ENCODE data around the gene SLC27A5. TPM values are rescaled to one million over a fixed set of nuclear protein-coding genes. Genes with fewer than 3 reads are reported as not detected.

The SLC27A5 gene
- total and polyA plus RNA-seq, 2 of the 13 experiments (the other 11 are each of a cell fraction or from before 2014, with no cell fraction given), result 30.3 to 40.2 TPM

GRCh38 chr19:58451358-58452101 is 60.3 kb downstream of the SLC27A5 start, which contains the start of gene ZNF324B (continued):
- TF ChIP-seq ZNF275 (CRISPR knock-in tag; IDR thresholded peaks at IDR 0.05; ENCODE audit: borderline replicate concordance), result no peak
- peak; percentile 59; the same call in 1 of the 2 replicates for TF ChIP-seq YEATS4 (CRISPR knock-in tag; IDR thresholded peaks at IDR 0.05; ENCODE audit: borderline replicate concordance)
- TF ChIP-seq ZNF138 (CRISPR knock-in tag; IDR thresholded peaks at IDR 0.05; ENCODE audit: low read depth), result no peak
- peak; percentile 47 for TF ChIP-seq DRAP1 (CRISPR knock-in tag; IDR thresholded peaks at IDR 0.05)
- TF ChIP-seq HMGXB3 (CRISPR knock-in tag; IDR thresholded peaks at IDR 0.05; ENCODE audit: borderline replicate concordance), result peak; percentile 24; the same call in 1 of the 2 replicates
- peak; percentile 89; the same call in 1 of the 2 replicates for TF ChIP-seq ZNF563 (CRISPR knock-in tag; IDR thresholded peaks at IDR 0.05)
- no peak for TF ChIP-seq ZNF121 (CRISPR knock-in tag; IDR thresholded peaks at IDR 0.05)
- TF ChIP-seq ZNF646 (CRISPR knock-in tag; IDR thresholded peaks at IDR 0.05), result no peak
- no peak for TF ChIP-seq PCBP2 (optimal IDR thresholded peaks at IDR 0.05; ENCODE audit: low read depth, low read length, poor library complexity, severe bottlenecking)
- TF ChIP-seq ELF1 (CRISPR knock-in tag; IDR thresholded peaks at IDR 0.05), result peak; percentile 75
- TF ChIP-seq FOXO4 (CRISPR knock-in tag; conservative IDR thresholded peaks at IDR 0.05), result no peak
- TF ChIP-seq TEF (CRISPR knock-in tag; IDR thresholded peaks at IDR 0.05), result no peak
- no peak for TF ChIP-seq IKZF1 (IDR thresholded peaks at IDR 0.05)

All from HepG2 (cell line).